Endothelial cell of umbilical vein (primary cell): ENCODE data around the gene TTC24. TPM values are rescaled to one million over a fixed set of nuclear protein-coding genes. Genes with fewer than 3 reads are reported as not detected.
A peak's percentile ranks its signal among the peaks of the same experiment; 100 is the strongest.

Experiments
- BruUV-seq: library from RNA; stranded (reverse); fragments of 400-500 nt; replicated peaks from 2 replicates; lab custom pipeline; 2021; lab: Mats Ljungman, UMichigan
- CTCF ChIA-PET: fragments of 300-600, 350-600 bp; sonication (Branson Sonifier 250); formaldehyde crosslinking; loops from one replicate; lab custom pipeline; 2021; ENCODE audit warnings: antibody characterized with exemption, inconsistent platforms; lab: Charles Lee
- POLR2A ChIA-PET: fragments of 300-600, 350-600 bp; sonication (Branson Sonifier 250); formaldehyde crosslinking; loops from one replicate; lab custom pipeline; 2021; ENCODE audit warnings: antibody characterized with exemption, inconsistent platforms; lab: Charles Lee
- DNase-seq: peaks from one replicate; pipeline ENCODE4 v3.0.0-alpha.2; 2011; ENCODE audit warnings: low read depth, low spot score
- FAIRE-seq: peaks from 2 replicates; lab custom pipeline; 2011; peaks lifted over from hg19 to GRCh38; lab: Jason Lieb, UNC
- H2AFZ ChIP-seq: 2 replicates; pipeline ENCODE4 v1.6.0; 2012; ENCODE audit warnings: low read depth, low read length, control low read depth, inconsistent platforms
- H3K27ac ChIP-seq: 2 replicates; pipeline ENCODE4 v1.5.1; 2011; ENCODE audit warnings: low read depth, mild to moderate bottlenecking, control low read depth, low read length, moderate library complexity; ENCODE audit not compliant: insufficient read depth
- H3K27me3 ChIP-seq, 2 experiments: 2 replicates each; pipeline versions ENCODE4 v1.6.0 to v1.6.1; 2011; ENCODE audit warnings: low read length in 2 of 2, mixed read lengths in 1 of 2; ENCODE audit not compliant: control insufficient read depth in 2 of 2, insufficient read depth in 2 of 2
- H3K36me3 ChIP-seq, 2 experiments: 2 replicates in 1 of 2; 3 replicates in 1 of 2; pipeline ENCODE4 v1.5.1; 2011; ENCODE audit warnings: low read length in 2 of 2, mild to moderate bottlenecking in 1 of 2, moderate library complexity in 1 of 2; ENCODE audit not compliant: control insufficient read depth in 2 of 2, insufficient read depth in 2 of 2; ENCODE audit errors: extremely low read depth in 1 of 2
- H3K4me1 ChIP-seq: 3 replicates; pipeline ENCODE4 v1.5.1; 2011; ENCODE audit warnings: mild to moderate bottlenecking, low read length; ENCODE audit not compliant: control insufficient read depth, insufficient read depth; ENCODE audit errors: extremely low read depth
- H3K4me2 ChIP-seq: 2 replicates; pipeline ENCODE4 v1.6.1; 2011; ENCODE audit warnings: low read length, control low read depth, mixed read lengths; ENCODE audit not compliant: insufficient read depth
- H3K4me3 ChIP-seq, 3 experiments: fragments of 200-600 bp in 1 of 3; sonication (generic), shearing (Covaris generic) in 1 of 3; replicated peaks in 1 of 3; 2 replicates each; pipeline ENCODE4 v1.5.1; 2011 to 2016; ENCODE audit warnings: control low read depth in 3 of 3, low read length in 3 of 3, mild to moderate bottlenecking in 2 of 3, inconsistent platforms in 1 of 3, low read depth in 1 of 3, moderate library complexity in 1 of 3; ENCODE audit not compliant: insufficient read depth in 1 of 3
- H3K79me2 ChIP-seq: 2 replicates; pipeline ENCODE4 v1.6.0; 2012; ENCODE audit warnings: low read length, inconsistent platforms; ENCODE audit not compliant: control insufficient read depth, insufficient read depth
- H3K9ac ChIP-seq: replicated peaks from 2 replicates; pipeline ENCODE3; 2011; ENCODE audit warnings: low read length, control low read depth; ENCODE audit not compliant: insufficient read depth; ENCODE audit errors: extremely low read depth
- H3K9me1 ChIP-seq: replicated peaks from 3 replicates; pipeline ENCODE4 v1.6.0; 2011; ENCODE audit warnings: mild to moderate bottlenecking, low read length; ENCODE audit not compliant: control insufficient read depth, insufficient read depth; ENCODE audit errors: extremely low read depth
- H3K9me3 ChIP-seq: replicated peaks from 2 replicates; pipeline ENCODE4 v1.5.1; 2012; ENCODE audit warnings: low read length, inconsistent platforms; ENCODE audit not compliant: control insufficient read depth, insufficient read depth
- H4K20me1 ChIP-seq: replicated peaks from 2 replicates; pipeline ENCODE3; 2011; ENCODE audit warnings: mild to moderate bottlenecking, low read length; ENCODE audit not compliant: control insufficient read depth, insufficient read depth; ENCODE audit errors: extremely low read depth
- CTCF ChIP-seq, 2 donors: IDR thresholded peaks; 1 replicate in 1 of 2; 2 replicates in 1 of 2; pipeline ENCODE4 v1.5.1; 2011; ENCODE audit warnings: low read length in 2 of 2, mild to moderate bottlenecking in 2 of 2, moderate library complexity in 2 of 2, control low read depth in 1 of 2, inconsistent platforms in 1 of 2, low read depth in 1 of 2; ENCODE audit not compliant: insufficient read depth in 1 of 2; ENCODE audit errors: extremely low read depth in 1 of 2
- EZH2 ChIP-seq: IDR thresholded peaks from 2 replicates; pipeline ENCODE4 v1.6.1; 2012; ENCODE audit warnings: borderline replicate concordance, low read depth, mild to moderate bottlenecking, moderate library complexity, low read length, inconsistent platforms; ENCODE audit not compliant: severe bottlenecking
- FOS ChIP-seq: IDR thresholded peaks from 2 replicates; pipeline ENCODE4 v1.6.1; 2011; ENCODE audit warnings: mild to moderate bottlenecking, low read length, moderate library complexity, borderline replicate concordance; ENCODE audit not compliant: insufficient read depth
- GATA2 ChIP-seq: IDR thresholded peaks from 2 replicates; pipeline ENCODE4 v1.7.0; 2011; ENCODE audit warnings: low read depth, mild to moderate bottlenecking, moderate library complexity, mixed read lengths, low read length; ENCODE audit not compliant: insufficient read length, insufficient read depth
- JUN ChIP-seq: IDR thresholded peaks from 2 replicates; pipeline ENCODE4 v1.6.1; 2011; ENCODE audit warnings: borderline replicate concordance, low read depth; ENCODE audit not compliant: insufficient read length, insufficient read depth
- MAX ChIP-seq: IDR thresholded peaks from 2 replicates; pipeline ENCODE4 v1.6.1; 2011; ENCODE audit not compliant: insufficient read depth, insufficient read length
- MYC ChIP-seq: IDR thresholded peaks from one replicate; pipeline ENCODE4 v1.6.1; 2011; ENCODE audit warnings: mild to moderate bottlenecking, low read depth, low read length
- POLR2A ChIP-seq: IDR thresholded peaks from 2 replicates; pipeline ENCODE4 v1.6.1; 2012; ENCODE audit warnings: low read depth, mild to moderate bottlenecking, control low read depth, low read length
- POLR2AphosphoS5 ChIP-seq: IDR thresholded peaks from 2 replicates; pipeline ENCODE4 v1.6.1; 2012; ENCODE audit warnings: low read depth, mild to moderate bottlenecking, control low read depth, low read length, moderate library complexity; ENCODE audit not compliant: insufficient read depth
- dilution Hi-C: fragments of 300-500 bp; cut with MboI; formaldehyde crosslinking; loops from one replicate; pipeline ENCODE4 v1.15.0; 2019; ENCODE audit warnings: low sequenced_read_pairs; ENCODE audit not compliant: extremely low pct_ligation_motif_present
- intact Hi-C: fragments of 100-400 bp; cut with micrococcal nuclease; formaldehyde crosslinking; loops from one replicate; pipeline ENCODE4 v1.10.0; 2022
- polyA plus RNA-seq, 4 experiments: library from polyadenylated mRNA; depleted of rRNA in 3 of 4; stranded (reverse) in 3 of 4; unstranded in 1 of 4; fragments of >200 nt; gene quantifications; 2 replicates each; pipeline versions ENCODE4 v1.2.1 to v1.2.3, GENCODE V29; 2011 to 2012; ENCODE audit warnings: missing spikeins in 1 of 4
- total RNA-seq: library from RNA; stranded (reverse); gene quantifications from 2 replicates; pipeline ENCODE4 v1.2.3, GENCODE V29; 2021

Gene TTC24
- total and polyA plus RNA-seq, 2 donors (not counting 3 experiments of a cell fraction or from before 2014, with no cell fraction given): not detected

- FAIRE-seq: peak; percentile 73
- Histone ChIP-seq H2AFZ (no peak overlapping the region), H3K9ac (no peak overlapping the region), H3K27me3 (peaks cover 35 to 43% of the 10 kb centered on the region in 2 experiments), H4K20me1 (no peaks in the 10 kb centered on the region), H3K36me3 (no peaks in the 10 kb centered on the region), H3K27ac (no peak overlapping the region), H3K9me1 (no peaks in the 10 kb centered on the region), H3K4me1 (peaks cover 10% of the 10 kb centered on the region), H3K9me3 (no peaks in the 10 kb centered on the region), H3K4me3 (no peak overlapping the region), H3K79me2 (no peaks in the 10 kb centered on the region), H3K4me2 (no peak overlapping the region)
- intact Hi-C loops: loop anchor here (1.0 to 5.0 kb wide), 4 partner anchors 51 to 300 kb away; partner anchors contain the start of gene PEAR1
- no TSS peak for BruUV-seq
- DNase-seq: peak; percentile 57
- TF ChIP-seq CTCF (IDR thresholded peaks at IDR 0.05; ENCODE audit: extremely low read depth in 1 of 2, insufficient read depth in 1 of 2, low read depth in 1 of 2, low read length in 2 of 2) (peak; percentile 59 to 80), POLR2A (no peak)
- ChIA-PET POLR2A (interaction anchor here (1.0 kb wide), 1 partner anchor 31 kb away, joined by 8 read pairs; no protein-coding TSS in a partner anchor), CTCF (interaction anchor here (0.6 to 13.8 kb wide), 27 partner anchors 9 to 242 kb away, joined by 3 to 237 read pairs (median 7); partner anchors contain the start of genes BCAN, CRABP2, ISG20L2 and METTL25B)
- dilution Hi-C loops: no loop called here
Measured at GRCh38 chr1:156627313-156627880, 47.9 kb downstream of the TTC24 start.

GRCh38 chr1:156629823-156630449 is 50.4 kb downstream of the TTC24 start:
- DNase-seq (no peak), FAIRE-seq (no peak)
- Histone ChIP-seq H3K4me3 (no peak overlapping the region), H3K9me1 (no peaks in the 10 kb centered on the region), H2AFZ (no peak overlapping the region), H3K4me2 (no peak overlapping the region), H3K27me3 (peaks cover 27 to 34% of the 10 kb centered on the region in 2 experiments), H3K79me2 (no peaks in the 10 kb centered on the region), H3K27ac (no peak overlapping the region), H3K36me3 (no peaks in the 10 kb centered on the region), H3K9me3 (no peaks in the 10 kb centered on the region), H3K9ac (no peak overlapping the region), H4K20me1 (no peaks in the 10 kb centered on the region), H3K4me1 (peaks cover 6% of the 10 kb centered on the region)
- POLR2A ChIA-PET: no interaction called here
- intact Hi-C loops: loop anchor here (5.0 kb wide), 2 partner anchors 262 to 297 kb away; partner anchors contain the start of gene PEAR1
- CTCF ChIA-PET: interaction anchor here (1.3 to 13.8 kb wide), 3 partner anchors 12 to 29 kb away, joined by 4 to 237 read pairs (median 39); partner anchors contain the start of gene BCAN
- dilution Hi-C loops: no loop called here
- BruUV-seq: no TSS peak
- no peak for TF ChIP-seq CTCF (IDR thresholded peaks at IDR 0.05; ENCODE audit: extremely low read depth in 1 of 2, insufficient read depth in 1 of 2, low read depth in 1 of 2, low read length in 2 of 2)
- TF ChIP-seq GATA2: no peak
- no peak for TF ChIP-seq MYC
- TF ChIP-seq EZH2: no peak
- no peak for TF ChIP-seq JUN
- TF ChIP-seq FOS: no peak
- no peak for TF ChIP-seq POLR2AphosphoS5
- TF ChIP-seq POLR2A: no peak
- TF ChIP-seq MAX: no peak
